Posterior cingulate gyrus (tissue), 11 donors: ENCODE measurements around the gene CDS1.

Source experiments
- DNase-seq, 10 donors: peaks; one replicate each; pipeline versions ENCODE4 v3.0.0 to v3.0.0-alpha.2; 2020 to 2021; ENCODE audit warnings: mixed read lengths in 3 of 10
- intact Hi-C: fragments of 100-400 bp; cut with DNase I; formaldehyde crosslinking; loops from one replicate; pipeline ENCODE4 v1.15.1; 2023

Gene CDS1

DNA sequence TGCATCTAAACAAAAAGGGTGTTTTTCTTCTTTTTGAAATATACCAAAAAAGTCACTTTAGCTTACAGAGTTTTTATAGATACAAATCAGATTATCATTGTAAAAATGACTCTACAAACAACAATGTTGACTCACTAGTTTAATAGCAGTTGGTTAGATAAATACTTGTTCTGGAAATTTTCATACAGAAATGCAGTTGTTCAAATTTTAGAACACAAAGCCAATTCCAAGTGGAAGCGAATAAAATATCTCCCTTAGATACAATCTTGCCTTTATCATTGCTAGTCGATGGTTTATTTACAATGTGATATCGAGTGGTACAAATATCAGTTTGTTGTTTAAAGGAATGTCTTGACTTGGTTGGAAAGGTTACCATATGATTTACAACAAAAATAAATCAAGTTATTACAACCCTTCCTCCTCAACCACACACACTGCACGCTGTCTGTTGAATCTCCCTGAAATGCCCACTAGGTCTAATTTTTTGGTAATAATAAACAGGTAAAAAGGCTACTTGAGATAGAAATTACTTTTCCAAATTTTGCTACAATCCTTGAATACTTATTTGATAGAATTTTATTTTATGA, 114.8 kb downstream of the CDS1 start:
- DNase-seq = no peak
- intact Hi-C loops = no loop called here

DNA sequence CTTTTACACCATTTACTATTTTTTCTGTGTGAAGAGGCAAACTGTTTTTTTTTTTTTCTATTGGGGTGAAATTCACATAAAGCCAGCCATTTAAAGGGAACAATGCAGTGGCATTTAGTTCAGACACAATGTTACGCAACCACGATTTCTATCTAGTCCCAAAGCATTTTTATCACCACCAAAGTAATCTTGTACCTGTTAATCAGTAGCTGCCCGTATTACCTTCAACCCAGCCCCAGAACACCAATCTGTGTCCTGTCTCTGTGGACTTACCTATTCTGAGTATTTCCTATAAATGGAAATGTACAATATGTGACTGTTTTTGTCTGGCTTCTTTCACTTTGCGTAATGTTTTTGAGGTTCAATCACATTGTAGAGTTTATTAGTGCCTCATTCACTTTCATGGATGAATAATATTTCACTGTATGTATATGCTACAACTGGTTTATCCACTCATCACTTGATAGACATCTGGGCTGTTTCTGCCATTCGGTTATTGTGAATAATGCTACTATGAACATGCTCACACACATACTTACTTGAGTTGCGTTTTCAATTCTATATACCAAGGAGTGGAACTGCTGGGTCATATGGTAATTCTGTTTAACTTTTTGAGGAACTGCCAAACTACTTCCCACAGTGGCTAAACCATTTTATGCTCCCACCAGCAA, 116.2 kb downstream of the CDS1 start:
- DNase-seq = no peak
- intact Hi-C loops = no loop called here
